PC-3 (cell line): Measurements from ENCODE around the gene NPB.

Source experiments
- EZH2 ChIP-seq: fragments of 300-600 bp; sonication (generic); IDR thresholded peaks from one replicate; pipeline ENCODE4 v1.6.1; 2017; ENCODE audit warnings: antibody characterized with exemption, mild to moderate bottlenecking, low read length; ENCODE audit not compliant: unreplicated experiment
- TF ChIP-seq, protein P1 (sequence below): fragments of 300-600 bp; sonication (generic); conservative IDR thresholded peaks from 2 replicates; pipeline ENCODE4 v1.5.1; 2017; ENCODE audit warnings: antibody characterized with exemption, low read depth, mild to moderate bottlenecking, low read length

DNA sequence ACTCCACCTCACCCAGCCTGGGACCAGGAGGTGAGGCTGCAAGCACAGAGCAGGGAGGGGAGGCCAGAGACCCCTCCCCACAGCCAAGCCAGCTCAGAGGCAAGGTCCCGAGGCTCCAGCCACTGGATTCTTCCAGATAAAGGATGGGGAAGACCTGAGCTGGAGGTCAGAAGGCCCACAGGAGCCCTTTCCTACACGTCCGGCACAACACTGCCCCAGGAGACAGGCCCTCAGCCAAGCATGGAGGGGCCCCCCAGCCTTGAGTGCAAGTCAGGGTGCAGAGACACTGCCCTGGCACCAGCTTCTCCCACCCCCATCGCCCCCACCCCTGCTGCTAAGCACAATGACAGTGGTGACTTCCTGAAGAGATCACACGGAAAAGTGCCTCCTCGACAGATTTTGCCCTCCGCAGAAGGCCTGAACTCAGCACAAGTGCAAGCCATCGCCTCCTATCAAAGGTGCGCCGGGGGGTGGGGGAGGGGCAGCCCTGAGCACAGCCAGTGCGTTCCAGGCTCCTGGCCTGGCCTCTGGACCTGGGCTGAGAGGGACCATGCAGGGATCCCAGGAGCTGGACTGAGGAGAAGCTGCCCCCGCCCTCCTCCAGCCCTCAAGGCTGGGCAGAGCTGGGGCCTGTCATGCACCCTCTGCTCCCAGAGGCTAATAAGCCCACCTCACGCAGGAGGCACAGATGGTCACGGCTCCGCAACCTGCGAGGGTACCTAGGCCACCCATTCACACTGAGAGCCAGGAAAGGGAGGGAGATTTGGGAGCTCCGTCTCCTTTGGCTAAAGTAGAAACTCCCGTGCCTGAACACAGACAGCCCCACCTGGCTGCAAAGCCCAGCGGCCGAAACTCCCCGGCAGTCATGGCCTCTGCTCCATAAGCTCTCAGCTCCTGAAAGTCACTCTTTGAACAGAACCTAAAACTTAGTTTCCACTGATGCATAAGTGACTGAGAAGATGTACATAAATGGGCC, 22.8 kb downstream of the NPB start:
- TF ChIP-seq, protein P1, sequence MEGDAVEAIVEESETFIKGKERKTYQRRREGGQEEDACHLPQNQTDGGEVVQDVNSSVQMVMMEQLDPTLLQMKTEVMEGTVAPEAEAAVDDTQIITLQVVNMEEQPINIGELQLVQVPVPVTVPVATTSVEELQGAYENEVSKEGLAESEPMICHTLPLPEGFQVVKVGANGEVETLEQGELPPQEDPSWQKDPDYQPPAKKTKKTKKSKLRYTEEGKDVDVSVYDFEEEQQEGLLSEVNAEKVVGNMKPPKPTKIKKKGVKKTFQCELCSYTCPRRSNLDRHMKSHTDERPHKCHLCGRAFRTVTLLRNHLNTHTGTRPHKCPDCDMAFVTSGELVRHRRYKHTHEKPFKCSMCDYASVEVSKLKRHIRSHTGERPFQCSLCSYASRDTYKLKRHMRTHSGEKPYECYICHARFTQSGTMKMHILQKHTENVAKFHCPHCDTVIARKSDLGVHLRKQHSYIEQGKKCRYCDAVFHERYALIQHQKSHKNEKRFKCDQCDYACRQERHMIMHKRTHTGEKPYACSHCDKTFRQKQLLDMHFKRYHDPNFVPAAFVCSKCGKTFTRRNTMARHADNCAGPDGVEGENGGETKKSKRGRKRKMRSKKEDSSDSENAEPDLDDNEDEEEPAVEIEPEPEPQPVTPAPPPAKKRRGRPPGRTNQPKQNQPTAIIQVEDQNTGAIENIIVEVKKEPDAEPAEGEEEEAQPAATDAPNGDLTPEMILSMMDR, result no peak
- TF ChIP-seq EZH2, result no peak
